Left ventricle myocardium inferior (tissue), 1 donor: Measurements from ENCODE around the gene ZNF512B. TPM values are rescaled to one million over a fixed set of nuclear protein-coding genes. Genes with fewer than 3 reads are reported as not detected.
"Not testable (repeated sequence)": the region's sequence is repeated elsewhere in the genome, so short reads cannot be mapped to it uniquely, and the experiment has no call there.

Source experiments
- DNase-seq: peaks from one replicate; pipeline ENCODE4 v3.0.0-alpha.2; 2020
- H3K27ac ChIP-seq: fragments of 200-600 bp; replicated peaks from 2 replicates; pipeline ENCODE4 v1.8.0; 2021
- H3K27me3 ChIP-seq: fragments of 200-600 bp; 2 replicates; pipeline ENCODE4 v1.8.0; 2021; ENCODE audit warnings: low read depth
- H3K36me3 ChIP-seq: fragments of 200-600 bp; 2 replicates; pipeline ENCODE4 v1.8.0; 2021
- H3K4me1 ChIP-seq: fragments of 200-600 bp; 2 replicates; pipeline ENCODE4 v1.8.0; 2021
- H3K4me3 ChIP-seq: fragments of 200-600 bp; 2 replicates; pipeline ENCODE4 v1.8.0; 2021; ENCODE audit warnings: mild to moderate bottlenecking, moderate library complexity
- H3K9me3 ChIP-seq: fragments of 200-600 bp; replicated peaks from 2 replicates; pipeline ENCODE4 v1.8.0; 2021
- intact Hi-C: fragments of 100-400 bp; cut with micrococcal nuclease; formaldehyde crosslinking; loops from one replicate; pipeline ENCODE4 v1.11.0; 2022
- total RNA-seq: library from RNA; stranded (reverse); fragmentation: NEBNext Ultra II Directional; extraction: Animal tissue kit (Norgen Biotek cat#: 25700); gene quantifications from one replicate; pipeline ENCODE4 v1.2.1, GENCODE V29; 2021
- TF ChIP-seq, protein P1 (sequence below): fragments of 200-600 bp; IDR thresholded peaks from 2 replicates; pipeline ENCODE4 v1.8.0; 2021; ENCODE audit warnings: antibody characterized with exemption, mild to moderate bottlenecking, borderline replicate concordance
- donor health status: DM: no; HTN: yes; CAD: no; lungs with severe emphysema.

The ZNF512B gene
- total RNA-seq, 1 donor from 2014 or later, result 12.6 TPM

DNA sequence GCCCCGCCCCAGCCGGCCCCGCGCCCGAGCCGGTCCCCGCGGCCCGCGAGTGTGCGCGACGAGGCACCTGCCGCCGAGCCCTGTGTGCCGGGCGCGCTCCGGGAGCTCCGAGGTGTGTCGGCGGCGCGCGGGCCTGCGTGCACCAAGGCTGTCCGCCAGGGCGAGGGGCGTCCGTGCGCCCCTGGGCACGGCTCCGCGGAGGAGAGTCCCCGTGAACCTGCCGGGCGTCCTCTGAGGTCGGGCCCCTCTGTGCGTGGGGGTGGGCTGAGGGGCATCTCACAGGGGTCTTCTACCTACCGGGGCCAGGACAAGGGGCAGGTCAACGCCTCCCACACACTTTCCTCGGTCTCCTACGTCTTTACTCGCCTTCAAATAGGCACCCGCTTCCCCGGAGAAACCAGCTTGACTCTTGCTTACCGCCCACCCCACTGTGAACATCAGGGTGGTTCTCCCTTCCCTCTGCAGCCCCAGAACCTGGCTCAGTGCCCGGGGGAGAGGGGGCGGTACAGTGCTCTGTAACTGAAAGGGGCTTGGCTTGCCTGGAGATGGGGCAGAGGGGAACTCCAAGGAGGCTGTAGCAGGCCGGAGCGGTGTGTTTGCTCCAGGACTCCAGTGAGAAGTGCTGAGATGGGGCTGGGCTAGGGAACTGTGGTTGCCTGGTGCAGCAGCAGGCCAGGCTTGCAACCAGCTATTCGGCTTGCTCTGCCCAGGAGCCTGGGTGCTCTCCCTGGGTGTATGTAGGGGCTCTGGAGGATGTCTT lies 10.0 kb upstream of the ZNF512B start, which contains the start of gene SAMD10:
SAMD10 (minus strand) TSS at position 86 of the 760 bp plus-strand sequence. CDS start 175 bp downstream, outside the sequence.
- DNase-seq, result no peak
- H3K36me3 ChIP-seq, result peaks cover 18% of the 10 kb centered on the region
- H3K9me3 ChIP-seq, result no peaks in the 10 kb centered on the region
- intact Hi-C loops, result no loop called here
- TF ChIP-seq, protein P1, sequence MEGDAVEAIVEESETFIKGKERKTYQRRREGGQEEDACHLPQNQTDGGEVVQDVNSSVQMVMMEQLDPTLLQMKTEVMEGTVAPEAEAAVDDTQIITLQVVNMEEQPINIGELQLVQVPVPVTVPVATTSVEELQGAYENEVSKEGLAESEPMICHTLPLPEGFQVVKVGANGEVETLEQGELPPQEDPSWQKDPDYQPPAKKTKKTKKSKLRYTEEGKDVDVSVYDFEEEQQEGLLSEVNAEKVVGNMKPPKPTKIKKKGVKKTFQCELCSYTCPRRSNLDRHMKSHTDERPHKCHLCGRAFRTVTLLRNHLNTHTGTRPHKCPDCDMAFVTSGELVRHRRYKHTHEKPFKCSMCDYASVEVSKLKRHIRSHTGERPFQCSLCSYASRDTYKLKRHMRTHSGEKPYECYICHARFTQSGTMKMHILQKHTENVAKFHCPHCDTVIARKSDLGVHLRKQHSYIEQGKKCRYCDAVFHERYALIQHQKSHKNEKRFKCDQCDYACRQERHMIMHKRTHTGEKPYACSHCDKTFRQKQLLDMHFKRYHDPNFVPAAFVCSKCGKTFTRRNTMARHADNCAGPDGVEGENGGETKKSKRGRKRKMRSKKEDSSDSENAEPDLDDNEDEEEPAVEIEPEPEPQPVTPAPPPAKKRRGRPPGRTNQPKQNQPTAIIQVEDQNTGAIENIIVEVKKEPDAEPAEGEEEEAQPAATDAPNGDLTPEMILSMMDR, result peak; percentile 35
- peak within 1 kb of the TSS; percentile 91 for H3K27ac ChIP-seq
- peaks cover 52% of the 10 kb centered on the region for H3K4me1 ChIP-seq
- H3K4me3 ChIP-seq, result peak within 1 kb of the TSS; percentile 96
- H3K27me3 ChIP-seq, result no peaks in the 10 kb centered on the region

DNA sequence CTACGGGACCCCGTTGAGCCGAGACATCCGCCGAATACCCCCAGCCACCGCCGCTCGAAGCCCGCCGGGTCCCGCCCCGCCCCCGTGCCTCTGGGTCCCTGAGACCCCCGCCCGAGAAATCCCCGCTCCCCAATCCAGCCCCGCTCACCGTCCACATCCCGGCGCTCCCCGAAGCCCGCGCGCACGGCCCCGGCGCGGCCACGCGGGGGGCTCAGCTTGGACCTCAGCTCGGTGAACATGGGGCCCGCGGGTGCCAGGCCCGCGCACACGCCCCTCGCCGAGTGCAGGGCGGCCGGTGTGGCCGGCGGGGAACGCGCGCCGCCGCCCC lies 9.5 kb upstream of the ZNF512B start:
- DNase-seq, result no peak
- intact Hi-C loops, result no loop called here

DNA sequence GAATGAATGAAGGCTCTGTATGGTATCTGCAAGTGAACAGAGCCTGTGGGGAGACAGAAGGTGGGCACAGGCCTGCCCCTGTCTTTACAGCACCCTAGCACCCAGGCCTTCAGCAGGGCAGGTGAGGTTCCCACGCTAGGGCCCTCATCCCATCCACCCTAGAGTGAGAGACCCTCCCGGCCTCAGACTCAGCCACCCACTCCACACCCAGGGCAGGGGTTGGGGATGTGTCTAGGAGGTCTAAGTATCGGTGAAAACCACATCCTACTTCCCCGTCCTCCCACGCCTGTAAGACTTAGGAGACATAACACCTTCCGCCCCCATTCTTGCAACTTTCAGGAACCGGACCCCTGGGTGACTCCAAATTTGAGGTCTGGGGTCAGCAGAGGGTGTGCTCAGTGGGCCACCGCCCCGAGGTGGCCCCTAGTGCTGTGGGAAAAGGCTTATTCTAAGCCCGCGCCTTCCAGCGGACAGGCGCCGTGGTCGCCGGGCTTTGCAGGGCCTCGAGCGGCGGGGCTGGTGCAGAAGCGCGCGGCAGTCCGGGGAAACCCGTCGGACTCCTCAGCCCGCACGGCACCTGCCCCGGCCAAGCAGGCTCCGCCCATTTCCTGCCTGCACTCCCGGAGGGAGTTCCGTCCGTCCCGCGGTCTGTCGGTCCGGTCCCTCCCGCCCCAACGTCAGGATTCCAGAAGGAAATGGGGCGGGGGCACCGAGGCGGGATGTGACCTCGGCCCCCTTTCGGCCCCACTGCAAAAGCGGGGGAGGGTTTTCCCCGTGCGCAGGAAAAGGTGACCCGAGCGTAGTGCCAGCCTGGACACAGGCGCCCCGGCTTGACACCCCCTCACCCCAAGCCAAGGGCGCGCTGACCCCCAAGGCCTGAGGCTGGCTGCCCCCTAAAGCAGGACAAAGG lies 8.8 kb upstream of the ZNF512B start:
- Histone ChIP-seq H3K4me3 (peak overlapping the region; percentile 96), H3K36me3 (peaks cover 6% of the 10 kb centered on the region), H3K27ac (peak overlapping the region; percentile 91), H3K27me3 (no peaks in the 10 kb centered on the region), H3K9me3 (no peaks in the 10 kb centered on the region), H3K4me1 (peaks cover 60% of the 10 kb centered on the region)
- peak; percentile 78 for DNase-seq
- TF ChIP-seq, protein P1, result no peak
- intact Hi-C loops, result no loop called here

More for the DNA sequence above, 9.5 kb upstream of the ZNF512B start:
- Histone ChIP-seq H3K4me1 (peaks cover 56% of the 10 kb centered on the region), H3K27me3 (no peaks in the 10 kb centered on the region), H3K4me3 (peak overlapping the region; percentile 96), H3K9me3 (no peaks in the 10 kb centered on the region), H3K27ac (peak overlapping the region; percentile 91), H3K36me3 (peaks cover 12% of the 10 kb centered on the region)
- TF ChIP-seq, protein P1, result no peak

DNA sequence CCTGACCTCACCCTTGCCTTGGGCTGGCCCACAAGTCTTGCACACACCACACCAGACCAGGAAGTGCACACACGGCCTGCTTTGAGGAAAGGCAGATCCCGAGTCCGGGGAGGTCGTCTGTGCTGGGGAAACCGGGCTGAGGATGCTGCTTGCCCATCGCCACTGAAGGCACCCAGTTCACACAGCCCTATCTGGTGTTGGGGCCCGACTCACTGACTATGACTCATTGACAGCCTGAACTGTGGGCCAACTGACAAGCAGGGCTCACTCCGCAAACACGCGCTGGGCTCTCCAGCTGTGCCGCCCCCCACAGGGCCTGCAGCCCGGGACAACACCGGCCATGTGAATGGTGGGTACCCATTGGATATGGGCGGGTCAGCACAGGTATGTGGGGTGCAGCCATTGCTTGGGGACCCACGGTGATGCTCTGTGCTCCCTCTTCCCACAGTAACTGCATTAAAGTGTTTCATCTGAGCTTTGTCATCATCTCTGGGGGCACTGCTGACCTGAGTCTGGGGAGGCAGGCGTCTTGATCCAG lies 8.1 kb upstream of the ZNF512B start:
- Histone ChIP-seq H3K27ac (peak overlapping the region; percentile 91), H3K4me3 (no peak overlapping the region), H3K27me3 (no peaks in the 10 kb centered on the region), H3K36me3 (no peaks in the 10 kb centered on the region), H3K4me1 (peaks cover 59% of the 10 kb centered on the region), H3K9me3 (no peaks in the 10 kb centered on the region)
- TF ChIP-seq, protein P1, result no peak
- DNase-seq, result no peak
- intact Hi-C loops, result no loop called here

DNA sequence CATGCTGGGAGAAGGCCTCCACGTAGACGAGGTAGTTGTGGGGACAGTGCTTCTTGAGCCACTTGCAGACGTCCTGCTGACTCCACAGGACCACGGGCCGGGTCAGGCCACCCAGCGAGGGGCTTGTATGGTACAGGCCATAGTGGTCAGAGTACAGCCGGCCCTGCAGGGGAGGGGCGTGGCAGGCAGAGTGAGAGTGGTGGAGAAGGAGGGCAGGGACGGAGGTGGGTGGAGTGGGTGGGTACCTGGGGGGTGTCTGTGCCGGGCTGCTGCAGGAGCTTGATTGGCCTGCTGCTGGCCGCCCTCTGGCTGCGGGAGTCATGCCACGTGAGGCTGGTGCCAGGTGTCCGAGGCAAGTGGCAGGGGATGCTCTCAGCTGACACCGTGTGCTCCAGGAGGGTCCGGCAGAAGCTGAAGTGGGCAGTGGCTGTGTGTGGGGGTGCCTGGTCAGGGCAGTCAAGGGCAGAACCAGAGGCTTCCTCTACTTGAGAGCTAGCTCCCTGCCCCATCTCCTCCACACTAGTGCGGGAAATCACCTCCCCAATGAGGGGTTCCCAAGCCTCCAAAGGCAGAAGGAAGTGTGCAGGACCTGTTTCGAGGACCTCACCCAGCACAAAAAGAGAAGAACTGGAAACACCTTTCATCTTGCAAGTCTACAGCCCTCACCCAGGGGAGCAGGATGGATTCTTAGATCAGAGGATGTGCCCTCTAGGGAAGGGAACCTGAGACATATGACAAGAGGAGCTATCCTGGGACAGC lies 7.4 kb upstream of the ZNF512B start:
- no peaks in the 10 kb centered on the region for H3K9me3 ChIP-seq
- no peak overlapping the region for H3K27ac ChIP-seq
- H3K27me3 ChIP-seq, result no peaks in the 10 kb centered on the region
- TF ChIP-seq, protein P1, result no peak
- intact Hi-C loops, result no loop called here
- no peak overlapping the region for H3K4me3 ChIP-seq
- DNase-seq, result no peak
- H3K4me1 ChIP-seq, result peaks cover 59% of the 10 kb centered on the region
- H3K36me3 ChIP-seq, result no peaks in the 10 kb centered on the region

DNA sequence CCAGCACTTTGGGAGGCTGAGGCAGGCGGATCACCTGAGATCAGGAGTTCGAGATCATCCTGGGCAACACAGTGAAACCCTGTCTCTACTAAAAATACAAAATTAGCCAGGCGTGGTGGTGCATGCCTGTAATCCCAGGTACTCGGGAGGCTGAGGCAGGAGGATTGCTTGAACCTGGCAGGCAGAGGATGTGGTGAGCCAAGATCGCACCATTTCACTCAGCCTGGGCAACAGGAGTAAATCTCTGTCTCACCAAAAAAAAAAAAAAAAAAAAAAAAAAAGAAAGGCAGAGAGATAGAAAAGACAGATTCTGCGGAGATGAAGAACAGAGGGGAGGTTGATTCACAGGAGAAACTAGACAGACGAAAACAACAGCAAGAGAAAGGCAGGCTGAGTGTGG lies 6.8 kb upstream of the ZNF512B start:
- DNase-seq, result not testable (repeated sequence)

More for the DNA sequence above, 6.8 kb upstream of the ZNF512B start:
- H3K9me3 ChIP-seq, H3K36me3 ChIP-seq, intact Hi-C loops, H3K4me3 ChIP-seq, H3K27ac ChIP-seq, H3K27me3 ChIP-seq: not testable (repeated sequence)
- H3K4me1 ChIP-seq, result peaks cover 59% of the 10 kb centered on the region
